RPMI8226 (cell line): ENCODE results near the gene KDM3B.
"Not testable (repeated sequence)": the region's sequence is repeated elsewhere in the genome, so short reads cannot be mapped to it uniquely, and the experiment has no call there.

ENCODE experiments used
- DNase-seq: peaks from one replicate; pipeline ENCODE4 v3.0.0-alpha.2; 2015

KDM3B gene

GRCh38 chr5:138468133-138468965, 115.9 kb downstream of the KDM3B start:
- DNase-seq = no peak

- DNase-seq = no peak
Observed at GRCh38 chr5:138468966-138469539, 116.6 kb downstream of the KDM3B start.

GRCh38 chr5:138469540-138470321, 117.2 kb downstream of the KDM3B start:
- DNase-seq = no peak

GRCh38 chr5:138470322-138471051, 118.0 kb downstream of the KDM3B start:
- no peak for DNase-seq

- no peak for DNase-seq
Observed at GRCh38 chr5:138471052-138471361, 118.5 kb downstream of the KDM3B start.

- no peak for DNase-seq
Observed at GRCh38 chr5:138472353-138472752, 119.9 kb downstream of the KDM3B start.

- DNase-seq = not testable (repeated sequence)
Observed at GRCh38 chr5:138473151-138473550, 120.7 kb downstream of the KDM3B start.

GRCh38 chr5:138476918-138477317, 124.4 kb downstream of the KDM3B start:
- no peak for DNase-seq

GRCh38 chr5:138482638-138483037, 130.2 kb downstream of the KDM3B start:
- no peak for DNase-seq
